Measurements from ENCODE around the gene ARHGAP26. TPM values are rescaled to one million over a fixed set of nuclear protein-coding genes. Genes with fewer than 3 reads are reported as not detected.

ARHGAP26 gene
- total RNA-seq, 2 donors from 2014 or later, result 27.5 to 80.7 TPM

DNA sequence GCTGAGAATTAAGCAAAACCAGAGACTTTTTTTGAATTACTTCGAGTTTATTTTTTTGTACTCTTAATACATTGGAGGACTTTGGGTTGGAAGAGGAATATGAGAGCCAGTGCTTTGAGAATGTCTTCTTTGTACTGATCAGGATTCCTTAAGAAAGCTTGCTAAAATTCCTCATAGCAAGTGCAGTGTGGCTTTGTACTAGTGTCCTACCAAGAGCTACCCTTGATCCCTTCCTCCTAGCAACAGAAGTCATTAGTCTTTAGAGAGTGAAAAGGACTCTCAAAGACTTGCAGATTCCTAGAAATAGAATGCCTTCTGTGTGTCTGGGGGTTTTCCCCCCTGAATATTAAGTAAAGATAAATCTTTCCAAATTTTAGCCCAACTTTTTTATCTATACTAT is 276.1 kb downstream of the ARHGAP26 start:
- ATAC-seq (ENCODE audit: insufficient number of reproducible peaks, low FRiP score, low read depth), result no peak
- H3K9me3 ChIP-seq, result no peaks in the 10 kb centered on the region
- H3K4me1 ChIP-seq (ENCODE audit: control insufficient read depth in 1 of 2, low read depth in 2 of 2), result peaks cover 2 to 12% of the 10 kb centered on the region in 2 donors
- no peak overlapping the region for H3K27ac ChIP-seq
- TF ChIP-seq, protein P1, sequence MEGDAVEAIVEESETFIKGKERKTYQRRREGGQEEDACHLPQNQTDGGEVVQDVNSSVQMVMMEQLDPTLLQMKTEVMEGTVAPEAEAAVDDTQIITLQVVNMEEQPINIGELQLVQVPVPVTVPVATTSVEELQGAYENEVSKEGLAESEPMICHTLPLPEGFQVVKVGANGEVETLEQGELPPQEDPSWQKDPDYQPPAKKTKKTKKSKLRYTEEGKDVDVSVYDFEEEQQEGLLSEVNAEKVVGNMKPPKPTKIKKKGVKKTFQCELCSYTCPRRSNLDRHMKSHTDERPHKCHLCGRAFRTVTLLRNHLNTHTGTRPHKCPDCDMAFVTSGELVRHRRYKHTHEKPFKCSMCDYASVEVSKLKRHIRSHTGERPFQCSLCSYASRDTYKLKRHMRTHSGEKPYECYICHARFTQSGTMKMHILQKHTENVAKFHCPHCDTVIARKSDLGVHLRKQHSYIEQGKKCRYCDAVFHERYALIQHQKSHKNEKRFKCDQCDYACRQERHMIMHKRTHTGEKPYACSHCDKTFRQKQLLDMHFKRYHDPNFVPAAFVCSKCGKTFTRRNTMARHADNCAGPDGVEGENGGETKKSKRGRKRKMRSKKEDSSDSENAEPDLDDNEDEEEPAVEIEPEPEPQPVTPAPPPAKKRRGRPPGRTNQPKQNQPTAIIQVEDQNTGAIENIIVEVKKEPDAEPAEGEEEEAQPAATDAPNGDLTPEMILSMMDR (IDR thresholded peaks at IDR 0.05), result no peak
- no peaks in the 10 kb centered on the region for H3K27me3 ChIP-seq (replicated peaks; ENCODE audit: insufficient read depth)
- no peak for DNase-seq (ENCODE audit: low spot score)
- no peaks in the 10 kb centered on the region for H3K36me3 ChIP-seq
- no peak overlapping the region for H3K4me3 ChIP-seq

DNA sequence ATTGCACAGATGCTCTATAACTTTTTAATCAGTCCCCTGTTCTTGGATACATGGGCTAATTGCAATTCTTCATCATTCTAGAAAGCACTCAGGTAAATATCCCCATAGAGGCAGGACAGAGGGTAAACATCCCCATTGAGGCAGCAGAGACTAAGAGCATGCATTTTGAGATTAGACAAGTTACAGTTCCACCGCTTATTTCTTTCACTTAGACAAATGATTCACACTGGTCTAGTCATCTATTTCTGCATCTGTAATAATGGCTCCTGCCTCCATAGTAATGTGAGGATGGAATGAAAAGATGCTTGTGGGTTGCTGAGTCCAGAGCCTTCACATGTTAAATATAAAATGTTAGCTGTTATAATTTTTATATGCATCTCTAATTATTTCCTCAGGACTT is 276.9 kb downstream of the ARHGAP26 start:
- Histone ChIP-seq H3K27me3 (replicated peaks; ENCODE audit: insufficient read depth) (no peaks in the 10 kb centered on the region), H3K27ac (no peak overlapping the region), H3K9me3 (no peaks in the 10 kb centered on the region), H3K4me1 (ENCODE audit: control insufficient read depth in 1 of 2, low read depth in 2 of 2) (peaks cover 8 to 15% of the 10 kb centered on the region in 2 donors), H3K36me3 (no peaks in the 10 kb centered on the region), H3K4me3 (no peak overlapping the region)
- ATAC-seq (ENCODE audit: insufficient number of reproducible peaks, low FRiP score, low read depth) (no peak), DNase-seq (ENCODE audit: low spot score) (no peak)
- TF ChIP-seq, protein P1 (IDR thresholded peaks at IDR 0.05), result no peak

DNA sequence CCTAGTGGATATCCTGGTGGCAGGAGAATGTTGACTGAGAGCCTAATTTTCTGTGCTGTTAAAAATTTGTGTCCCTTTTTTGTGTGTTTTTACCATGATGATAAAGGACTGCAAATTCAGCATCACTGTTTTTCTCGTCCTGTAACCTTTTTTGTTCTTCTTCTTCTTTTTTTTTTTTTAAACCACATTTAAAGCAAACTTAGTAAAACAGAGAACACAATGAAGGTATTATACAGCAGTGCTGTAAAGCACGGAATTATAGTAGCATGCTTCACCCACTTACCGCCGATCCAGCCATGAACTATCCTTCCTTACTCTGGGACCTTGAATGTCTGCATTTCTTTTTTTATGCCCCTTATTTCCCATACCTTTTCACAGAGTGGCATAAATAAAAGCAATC is 280.0 kb downstream of the ARHGAP26 start:
- no peak for ATAC-seq (ENCODE audit: insufficient number of reproducible peaks, low FRiP score, low read depth)
- Histone ChIP-seq H3K4me3 (no peak overlapping the region), H3K27me3 (replicated peaks; ENCODE audit: insufficient read depth) (no peaks in the 10 kb centered on the region), H3K4me1 (ENCODE audit: control insufficient read depth in 1 of 2, low read depth in 2 of 2) (peaks cover 8 to 11% of the 10 kb centered on the region in 2 donors), H3K9me3 (no peaks in the 10 kb centered on the region), H3K27ac (no peak overlapping the region), H3K36me3 (no peaks in the 10 kb centered on the region)
- DNase-seq (ENCODE audit: low spot score), result no peak
- TF ChIP-seq, protein P1 (IDR thresholded peaks at IDR 0.05), result no peak

DNA sequence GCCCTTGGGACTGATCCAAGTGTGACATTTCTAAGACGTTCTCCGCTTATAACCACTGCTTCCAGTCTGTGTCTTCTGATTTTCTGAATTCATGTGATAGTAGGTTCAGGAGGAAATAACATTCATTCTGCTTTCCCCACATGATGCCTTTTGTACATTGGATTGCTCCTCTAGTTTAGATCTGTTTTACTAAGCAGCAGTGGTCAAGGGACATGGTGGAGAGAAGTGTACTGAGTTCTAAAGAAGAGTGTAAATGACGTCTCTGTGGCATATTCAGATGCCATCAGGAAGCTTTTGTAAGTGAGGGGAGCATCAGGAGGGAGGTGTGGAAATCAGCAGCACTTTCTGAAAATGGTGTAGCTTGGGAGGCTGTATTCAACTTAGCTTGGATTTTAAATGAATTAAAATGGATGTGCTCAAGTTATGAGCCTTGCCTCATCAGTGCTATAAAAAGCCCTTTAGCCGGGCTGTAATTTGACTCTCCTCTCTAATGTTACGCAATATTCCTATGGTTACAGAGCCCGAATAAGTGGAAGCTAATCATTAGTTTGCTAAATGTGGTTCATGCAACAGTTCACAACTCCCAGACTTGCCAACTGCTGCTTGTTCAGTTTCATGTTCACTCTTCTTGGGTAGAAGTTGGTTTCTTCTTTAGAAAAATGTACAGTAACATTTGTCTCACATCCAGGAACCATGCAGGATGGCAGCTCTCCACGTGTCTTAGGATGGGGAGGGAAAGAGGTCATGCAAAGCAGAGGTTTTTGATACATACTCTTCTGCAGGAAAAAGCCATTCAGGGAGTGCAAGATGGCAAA is 281.3 kb downstream of the ARHGAP26 start:
- Histone ChIP-seq H3K4me3 (peak overlapping the region; percentile 13), H3K9me3 (no peaks in the 10 kb centered on the region), H3K27me3 (replicated peaks; ENCODE audit: insufficient read depth) (no peaks in the 10 kb centered on the region), H3K27ac (peak overlapping the region; percentile 36 to 63), H3K36me3 (no peaks in the 10 kb centered on the region), H3K4me1 (ENCODE audit: control insufficient read depth in 1 of 2, low read depth in 2 of 2) (peaks cover 8 to 11% of the 10 kb centered on the region in 2 donors)
- peak; percentile 95 for ATAC-seq (ENCODE audit: insufficient number of reproducible peaks, low FRiP score, low read depth)
- DNase-seq (ENCODE audit: low spot score), result no peak
- TF ChIP-seq, protein P1 (IDR thresholded peaks at IDR 0.05), result no peak

DNA sequence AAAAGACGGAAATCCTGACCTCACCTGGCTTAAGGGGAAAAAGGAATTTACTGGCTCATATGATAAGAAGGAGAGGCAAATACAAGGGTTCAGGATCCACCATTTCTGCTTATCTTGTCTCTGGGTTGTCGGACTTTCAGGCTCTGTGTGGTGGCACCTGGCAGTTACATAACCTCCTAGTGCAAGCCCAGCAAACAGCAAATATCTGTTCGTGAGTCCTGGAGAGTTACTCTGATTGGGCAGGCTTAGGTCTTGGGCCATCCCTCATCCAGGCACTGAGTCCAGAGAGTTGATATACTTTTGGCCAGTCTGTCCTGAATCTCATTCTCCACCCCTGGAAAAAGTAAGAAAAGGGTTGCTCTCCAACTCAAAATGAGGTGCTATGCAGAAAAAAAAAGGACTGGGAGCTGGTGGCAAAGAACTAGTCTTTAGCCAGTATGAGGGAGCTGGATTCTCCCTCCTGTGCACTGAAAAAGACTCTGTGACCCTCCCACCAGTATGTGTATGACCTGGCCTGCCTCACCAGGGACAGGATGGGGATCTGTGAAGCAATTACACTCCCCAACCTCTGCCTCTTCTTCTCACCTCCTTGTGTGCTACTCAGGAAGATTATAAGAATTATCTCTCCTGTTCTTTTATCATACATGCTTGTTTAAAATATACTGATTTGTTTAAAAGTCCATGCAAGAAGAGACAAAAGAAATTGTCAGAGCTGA is 282.9 kb downstream of the ARHGAP26 start:
- Histone ChIP-seq H3K36me3 (no peaks in the 10 kb centered on the region), H3K27ac (no peak overlapping the region), H3K4me3 (no peak overlapping the region), H3K9me3 (no peaks in the 10 kb centered on the region), H3K4me1 (ENCODE audit: control insufficient read depth in 1 of 2, low read depth in 2 of 2) (peaks cover 8 to 11% of the 10 kb centered on the region in 2 donors), H3K27me3 (replicated peaks; ENCODE audit: insufficient read depth) (no peaks in the 10 kb centered on the region)
- no peak for DNase-seq (ENCODE audit: low spot score)
- no peak for ATAC-seq (ENCODE audit: insufficient number of reproducible peaks, low FRiP score, low read depth)
- TF ChIP-seq, protein P1 (IDR thresholded peaks at IDR 0.05), result no peak

Data from thoracic aorta (tissue), 2 donors.